Neural cell (in vitro differentiated cells): ENCODE data around the gene FCHO1.

Experiments
- EZH2 ChIP-seq: fragments of 200-600, 300-800 bp; shearing (Covaris generic), sonication (generic); IDR thresholded peaks from 2 replicates; pipeline ENCODE4 v1.6.1; 2014; ENCODE audit warnings: antibody characterized with exemption, low read length, borderline replicate concordance, mild to moderate bottlenecking; ENCODE audit not compliant: insufficient read depth, poor library complexity, severe bottlenecking
- POLR2AphosphoS5 ChIP-seq: IDR thresholded peaks from 2 replicates; pipeline ENCODE4 v1.6.1; 2012
- TF ChIP-seq, protein P1 (sequence below): fragments of 450-650 bp; IDR thresholded peaks from 2 replicates; pipeline ENCODE4 v1.5.1; 2014; ENCODE audit warnings: antibody characterized with exemption, mild to moderate bottlenecking, moderate library complexity; ENCODE audit not compliant: poor library complexity, severe bottlenecking

- TF ChIP-seq, protein P1, sequence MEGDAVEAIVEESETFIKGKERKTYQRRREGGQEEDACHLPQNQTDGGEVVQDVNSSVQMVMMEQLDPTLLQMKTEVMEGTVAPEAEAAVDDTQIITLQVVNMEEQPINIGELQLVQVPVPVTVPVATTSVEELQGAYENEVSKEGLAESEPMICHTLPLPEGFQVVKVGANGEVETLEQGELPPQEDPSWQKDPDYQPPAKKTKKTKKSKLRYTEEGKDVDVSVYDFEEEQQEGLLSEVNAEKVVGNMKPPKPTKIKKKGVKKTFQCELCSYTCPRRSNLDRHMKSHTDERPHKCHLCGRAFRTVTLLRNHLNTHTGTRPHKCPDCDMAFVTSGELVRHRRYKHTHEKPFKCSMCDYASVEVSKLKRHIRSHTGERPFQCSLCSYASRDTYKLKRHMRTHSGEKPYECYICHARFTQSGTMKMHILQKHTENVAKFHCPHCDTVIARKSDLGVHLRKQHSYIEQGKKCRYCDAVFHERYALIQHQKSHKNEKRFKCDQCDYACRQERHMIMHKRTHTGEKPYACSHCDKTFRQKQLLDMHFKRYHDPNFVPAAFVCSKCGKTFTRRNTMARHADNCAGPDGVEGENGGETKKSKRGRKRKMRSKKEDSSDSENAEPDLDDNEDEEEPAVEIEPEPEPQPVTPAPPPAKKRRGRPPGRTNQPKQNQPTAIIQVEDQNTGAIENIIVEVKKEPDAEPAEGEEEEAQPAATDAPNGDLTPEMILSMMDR, result no peak
- TF ChIP-seq EZH2, result no peak
- no peak for TF ChIP-seq POLR2AphosphoS5
Measured at GRCh38 chr19:17721821-17722220, 29.5 kb upstream of the FCHO1 start.
